Mucosa of rectum (tissue), 2 donors: ENCODE data around the gene COL15A1.

Experiments used
- H3K27ac ChIP-seq, 2 donors: one replicate each; pipeline ENCODE4 v1.7.0; 2013; ENCODE audit warnings: inconsistent platforms in 2 of 2, low read depth in 2 of 2, low read length in 2 of 2
- H3K27me3 ChIP-seq, 2 donors: one replicate each; pipeline ENCODE4 v1.7.0; 2013; ENCODE audit warnings: low read length in 2 of 2; ENCODE audit not compliant: control insufficient read depth in 2 of 2, insufficient read depth in 2 of 2
- H3K36me3 ChIP-seq, 2 donors: one replicate each; pipeline ENCODE4 v1.7.0; 2013; ENCODE audit warnings: low read length in 2 of 2; ENCODE audit not compliant: control insufficient read depth in 2 of 2, insufficient read depth in 2 of 2
- H3K4me1 ChIP-seq, 2 donors: one replicate each; pipeline ENCODE4 v1.7.0; 2013; ENCODE audit warnings: low read length in 2 of 2, mild to moderate bottlenecking in 1 of 2; ENCODE audit not compliant: control insufficient read depth in 2 of 2, insufficient read depth in 2 of 2
- H3K4me3 ChIP-seq, 2 donors: one replicate each; pipeline ENCODE4 v1.7.0; 2013; ENCODE audit warnings: low read length in 2 of 2
- H3K9ac ChIP-seq, 2 donors: one replicate each; pipeline ENCODE4 v1.7.0; 2013; ENCODE audit warnings: low read length in 2 of 2, low read depth in 1 of 2, mild to moderate bottlenecking in 1 of 2
- H3K9me3 ChIP-seq, 2 donors: one replicate each; pipeline ENCODE4 v1.7.0; 2013; ENCODE audit warnings: low read length in 2 of 2; ENCODE audit not compliant: control insufficient read depth in 2 of 2
- donor health status: healthy.
- donor health status: Normal muscosa, but diverticular disease.

COL15A1 gene

GRCh38 chr9:99108131-99108530, 164.4 kb downstream of the COL15A1 start:
- H3K27me3 ChIP-seq = peaks cover 0 to 3% of the 10 kb centered on the region in 2 donors
- peak overlapping the region in 1 of 2 donors; percentile 27 for H3K27ac ChIP-seq
- H3K4me1 ChIP-seq = peaks cover 4 to 26% of the 10 kb centered on the region in 2 donors
- no peaks in the 10 kb centered on the region for H3K9me3 ChIP-seq
- H3K4me3 ChIP-seq = no peak overlapping the region
- H3K9ac ChIP-seq = no peak overlapping the region
- no peaks in the 10 kb centered on the region for H3K36me3 ChIP-seq

GRCh38 chr9:99109522-99109921, 165.8 kb downstream of the COL15A1 start:
- Histone ChIP-seq H3K9ac (no peak overlapping the region), H3K27me3 (no peaks in the 10 kb centered on the region), H3K4me3 (no peak overlapping the region), H3K27ac (no peak overlapping the region), H3K9me3 (no peaks in the 10 kb centered on the region), H3K4me1 (peaks cover 0 to 22% of the 10 kb centered on the region in 2 donors), H3K36me3 (no peaks in the 10 kb centered on the region)

- Histone ChIP-seq H3K36me3 (no peaks in the 10 kb centered on the region), H3K4me1 (peaks cover 0 to 20% of the 10 kb centered on the region in 2 donors), H3K4me3 (no peak overlapping the region), H3K27ac (no peak overlapping the region), H3K27me3 (no peaks in the 10 kb centered on the region), H3K9ac (no peak overlapping the region), H3K9me3 (no peaks in the 10 kb centered on the region)
These were observed 169.2 kb downstream of the COL15A1 start for GRCh38 chr9:99112750-99113413.

GRCh38 chr9:99113414-99114048, 169.8 kb downstream of the COL15A1 start:
- peaks cover 0 to 20% of the 10 kb centered on the region in 2 donors for H3K4me1 ChIP-seq
- no peaks in the 10 kb centered on the region for H3K36me3 ChIP-seq
- no peaks in the 10 kb centered on the region for H3K9me3 ChIP-seq
- no peak overlapping the region for H3K27ac ChIP-seq
- no peaks in the 10 kb centered on the region for H3K27me3 ChIP-seq
- H3K4me3 ChIP-seq = no peak overlapping the region
- H3K9ac ChIP-seq = no peak overlapping the region

- no peak overlapping the region for H3K9ac ChIP-seq
- peaks cover 0 to 20% of the 10 kb centered on the region in 2 donors for H3K4me1 ChIP-seq
- H3K9me3 ChIP-seq = no peaks in the 10 kb centered on the region
- no peaks in the 10 kb centered on the region for H3K36me3 ChIP-seq
- no peak overlapping the region for H3K4me3 ChIP-seq
- H3K27me3 ChIP-seq = no peaks in the 10 kb centered on the region
- no peak overlapping the region for H3K27ac ChIP-seq
These were observed 170.3 kb downstream of the COL15A1 start for GRCh38 chr9:99114049-99114440.

- no peak overlapping the region for H3K27ac ChIP-seq
- no peaks in the 10 kb centered on the region for H3K9me3 ChIP-seq
- H3K36me3 ChIP-seq = no peaks in the 10 kb centered on the region
- H3K27me3 ChIP-seq = no peaks in the 10 kb centered on the region
- peaks cover 0 to 20% of the 10 kb centered on the region in 2 donors for H3K4me1 ChIP-seq
- H3K9ac ChIP-seq = no peak overlapping the region
- no peak overlapping the region for H3K4me3 ChIP-seq
These were observed 171.3 kb downstream of the COL15A1 start for GRCh38 chr9:99114846-99115500.

GRCh38 chr9:99116003-99116411, 172.3 kb downstream of the COL15A1 start:
- Histone ChIP-seq H3K27ac (no peak overlapping the region), H3K9ac (peak overlapping the region in 1 of 2 donors; percentile 27), H3K9me3 (no peaks in the 10 kb centered on the region), H3K27me3 (no peaks in the 10 kb centered on the region), H3K36me3 (no peaks in the 10 kb centered on the region), H3K4me1 (peaks cover 0 to 18% of the 10 kb centered on the region in 2 donors), H3K4me3 (no peak overlapping the region)

- Histone ChIP-seq H3K9me3 (no peaks in the 10 kb centered on the region), H3K27me3 (no peaks in the 10 kb centered on the region), H3K9ac (no peak overlapping the region), H3K27ac (no peak overlapping the region), H3K36me3 (no peaks in the 10 kb centered on the region), H3K4me1 (peaks cover 0 to 5% of the 10 kb centered on the region in 2 donors), H3K4me3 (no peak overlapping the region)
These were observed 175.2 kb downstream of the COL15A1 start for GRCh38 chr9:99118782-99119466.

- H3K36me3 ChIP-seq = no peaks in the 10 kb centered on the region
- no peak overlapping the region for H3K9ac ChIP-seq
- no peak overlapping the region for H3K4me3 ChIP-seq
- no peak overlapping the region for H3K27ac ChIP-seq
- no peaks in the 10 kb centered on the region for H3K9me3 ChIP-seq
- H3K27me3 ChIP-seq = no peaks in the 10 kb centered on the region
- peaks cover 0 to 5% of the 10 kb centered on the region in 2 donors for H3K4me1 ChIP-seq
These were observed 176.4 kb downstream of the COL15A1 start for GRCh38 chr9:99119976-99120655.
